GM19455 (cell line): ENCODE measurements around the gene EPB41L1.

Experiments used
- ATAC-seq: cut with Tn5 transposase; IDR thresholded peaks from one replicate; pipeline ENCODE4 v1.9.1; 2021; ENCODE audit not compliant: unreplicated experiment

Gene EPB41L1

DNA sequence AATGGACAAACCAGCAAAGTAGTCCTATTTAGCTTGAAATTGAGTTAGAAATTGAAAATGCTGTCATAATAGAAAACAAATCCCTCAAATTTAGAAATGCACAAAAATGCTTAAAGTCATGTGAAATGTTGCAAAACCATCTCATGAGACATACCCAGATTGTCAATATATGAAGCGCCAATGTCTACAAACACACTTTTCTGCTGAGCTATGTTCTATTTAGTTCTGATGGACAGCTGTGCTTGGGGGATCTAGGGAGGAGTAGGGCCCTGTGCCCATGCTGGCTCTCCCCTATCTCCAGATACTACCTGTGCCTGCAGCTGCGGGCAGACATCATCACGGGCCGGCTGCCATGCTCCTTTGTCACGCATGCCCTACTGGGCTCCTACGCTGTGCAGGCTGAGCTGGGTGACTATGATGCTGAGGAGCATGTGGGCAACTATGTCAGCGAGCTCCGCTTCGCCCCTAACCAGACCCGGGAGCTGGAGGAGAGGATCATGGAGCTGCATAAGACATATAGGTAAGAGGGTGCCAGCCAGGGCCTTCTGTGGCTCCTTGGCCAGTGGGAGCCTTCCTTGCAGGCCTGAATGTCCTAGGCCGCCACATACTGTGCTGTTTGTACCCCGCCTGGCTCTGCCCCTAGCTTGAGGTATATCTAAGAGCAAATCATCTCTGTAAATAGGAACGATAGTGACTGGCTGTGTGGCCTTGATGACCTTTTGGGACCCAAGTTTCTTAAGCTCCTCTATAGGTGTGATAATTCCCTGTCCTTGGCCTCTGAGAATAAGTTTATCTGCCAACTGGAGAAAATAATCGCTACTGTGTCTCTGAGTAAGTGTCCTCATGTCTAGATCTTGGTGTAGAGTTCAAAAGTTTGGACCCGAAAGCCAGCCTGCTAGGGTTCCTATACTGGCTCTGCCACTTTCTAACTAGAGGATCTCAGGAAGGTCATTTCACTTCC lies 30.6 kb downstream of the EPB41L1 start:
- no peak for ATAC-seq

DNA sequence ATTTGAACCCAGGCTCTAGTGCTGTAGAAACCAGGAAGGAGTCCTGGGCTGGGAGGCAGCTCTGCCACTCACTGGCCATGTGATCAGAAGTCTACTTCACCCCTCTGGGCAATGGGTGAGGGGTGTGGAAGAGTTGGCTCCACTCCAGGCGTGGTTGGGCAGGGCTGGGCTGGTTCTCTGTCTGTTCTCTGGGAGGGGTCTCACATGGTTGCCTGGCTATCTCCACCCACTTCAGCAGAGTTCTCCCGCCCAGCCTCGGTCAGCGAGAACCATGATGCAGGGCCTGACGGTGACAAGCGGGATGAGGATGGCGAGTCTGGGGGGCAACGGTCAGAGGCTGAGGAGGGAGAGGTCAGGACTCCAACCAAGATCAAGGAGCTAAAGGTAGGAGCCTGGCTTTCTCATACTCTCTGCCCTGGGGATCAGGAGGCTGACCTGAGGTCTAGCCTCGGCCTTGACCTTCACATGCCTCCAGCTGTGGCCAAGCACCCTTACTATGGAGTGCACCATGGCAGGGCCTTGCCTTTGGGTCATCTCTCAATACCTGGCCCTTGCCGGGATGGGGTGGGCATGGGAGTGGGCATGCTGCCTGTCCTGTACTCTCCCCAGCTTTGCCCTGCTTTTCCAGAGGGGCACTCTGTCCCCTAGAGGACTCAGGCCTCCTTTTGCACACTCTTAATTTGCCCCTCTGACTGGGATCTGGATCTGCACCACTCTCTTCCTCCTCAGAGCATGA lies 39.6 kb downstream of the EPB41L1 start:
- ATAC-seq = no peak

DNA sequence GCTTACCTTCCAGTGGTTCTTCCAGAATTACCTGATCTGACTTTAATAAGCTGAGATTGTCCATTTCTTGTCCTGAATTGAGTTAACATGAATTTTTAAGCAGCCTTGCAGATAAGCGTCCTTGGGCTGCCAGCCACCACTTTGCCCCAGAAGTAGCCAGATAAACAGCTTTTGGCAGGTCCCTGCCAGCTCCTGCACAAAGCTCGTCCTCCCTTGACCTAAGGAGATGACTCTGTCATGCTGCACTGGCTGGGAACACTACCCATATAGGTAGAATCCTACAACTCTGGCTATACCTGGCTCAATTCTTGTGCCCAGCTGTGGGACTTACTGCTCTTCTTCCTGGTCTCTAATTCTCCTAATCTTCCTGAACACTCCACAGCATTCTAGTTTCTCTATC lies 42.1 kb downstream of the EPB41L1 start:
- ATAC-seq = no peak

DNA sequence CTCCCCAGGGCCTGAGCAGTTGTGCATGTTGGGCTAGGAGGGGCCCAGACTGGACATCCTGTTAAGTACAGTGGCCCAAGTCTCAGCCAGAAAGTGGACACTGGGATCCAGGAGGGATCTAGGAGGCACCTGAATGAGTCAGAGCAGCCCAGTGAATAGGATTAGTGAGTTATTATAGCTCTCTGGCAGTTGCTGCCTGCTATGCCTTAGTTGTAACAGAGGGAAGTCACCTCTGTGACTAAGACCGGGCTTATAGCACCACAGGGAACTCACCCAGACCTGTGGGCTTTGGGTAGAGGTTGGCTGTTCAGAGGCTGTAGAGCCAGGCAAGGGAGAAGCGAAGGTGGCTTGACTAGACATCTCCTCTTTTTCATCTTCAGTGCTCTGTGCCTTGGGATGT lies 42.7 kb downstream of the EPB41L1 start:
- no peak for ATAC-seq

DNA sequence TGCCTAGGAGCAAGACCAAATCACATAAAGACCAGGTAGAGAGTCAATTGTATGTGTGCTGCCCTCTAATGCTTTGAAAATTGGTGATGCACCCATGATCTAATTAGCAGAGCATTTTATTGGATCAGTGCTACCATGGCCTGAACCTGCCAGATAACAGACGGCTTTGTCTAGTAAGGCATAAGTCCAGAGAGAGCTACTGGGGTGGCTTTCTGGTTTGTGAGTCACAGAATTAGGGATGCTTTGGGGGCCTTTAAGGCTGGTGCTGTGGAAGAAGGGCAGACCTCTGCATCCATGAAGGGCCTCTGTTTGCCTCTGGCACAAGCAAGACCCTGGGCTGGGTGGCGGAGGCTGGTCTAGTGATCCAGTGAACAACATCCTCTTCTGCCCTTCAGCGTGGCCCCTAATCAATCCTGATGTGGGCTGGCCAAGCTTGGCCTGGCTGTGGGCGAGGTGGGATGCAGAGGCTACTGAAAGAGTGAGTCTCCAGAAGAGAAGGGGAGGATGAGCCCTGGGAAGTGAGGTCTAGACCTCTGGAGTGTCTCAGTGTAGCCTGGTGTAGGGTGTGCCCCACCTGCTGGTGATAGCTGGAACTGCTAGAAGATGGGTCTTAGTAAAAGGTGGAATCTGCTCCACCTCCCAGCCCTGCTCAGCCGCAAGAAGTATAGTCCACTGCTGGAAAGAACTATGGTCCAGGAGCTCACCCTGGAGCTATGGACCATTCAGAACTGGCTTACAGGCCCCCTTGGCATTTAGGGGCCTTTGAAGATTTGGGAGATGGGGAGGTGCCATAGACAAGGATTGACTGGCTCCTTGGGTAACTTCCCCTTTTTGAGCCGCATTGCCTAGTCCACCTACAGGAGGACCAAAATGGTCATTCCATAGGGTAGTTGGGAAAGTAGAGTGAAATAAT lies 45.1 kb downstream of the EPB41L1 start:
- no peak for ATAC-seq

DNA sequence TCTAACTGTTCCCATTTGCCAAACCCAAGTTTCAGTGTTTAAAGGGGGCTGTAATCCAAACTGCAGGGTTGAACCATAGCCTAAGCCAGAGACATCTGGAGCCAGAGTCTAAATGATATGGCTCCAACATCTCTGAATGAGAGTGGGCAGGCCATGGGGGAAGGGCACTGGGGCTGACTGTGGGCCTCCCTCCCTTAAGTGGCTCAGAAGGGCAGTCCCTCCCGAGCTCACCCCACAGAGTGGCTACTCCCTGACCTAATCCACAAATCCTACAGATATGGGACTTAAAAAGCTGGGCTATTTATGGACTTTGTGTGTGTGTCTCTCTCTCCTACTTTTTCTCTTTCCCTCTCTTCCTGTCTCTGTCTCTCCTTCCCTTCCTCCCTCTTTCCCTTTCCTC lies 45.9 kb downstream of the EPB41L1 start:
- ATAC-seq = no peak

DNA sequence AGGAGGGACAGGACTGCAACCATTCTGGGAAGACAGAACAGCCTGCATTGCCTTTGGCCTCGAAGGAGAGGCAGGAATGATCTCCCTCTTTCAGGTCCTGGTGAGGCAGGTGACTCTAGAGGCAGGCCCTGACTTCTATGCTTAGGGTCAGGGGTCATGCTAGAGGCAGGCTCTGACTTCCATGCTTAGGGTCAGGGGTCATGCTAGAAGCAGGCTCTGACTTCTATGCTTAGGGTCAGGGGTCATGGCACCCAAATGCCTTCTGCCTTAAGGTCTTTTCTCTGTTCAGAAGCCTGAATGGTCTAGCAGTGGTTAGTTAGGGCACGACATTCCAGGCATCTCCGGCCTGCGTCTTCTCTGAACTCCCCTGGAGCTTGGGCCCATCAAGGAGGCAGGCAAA lies 46.7 kb downstream of the EPB41L1 start:
- no peak for ATAC-seq

DNA sequence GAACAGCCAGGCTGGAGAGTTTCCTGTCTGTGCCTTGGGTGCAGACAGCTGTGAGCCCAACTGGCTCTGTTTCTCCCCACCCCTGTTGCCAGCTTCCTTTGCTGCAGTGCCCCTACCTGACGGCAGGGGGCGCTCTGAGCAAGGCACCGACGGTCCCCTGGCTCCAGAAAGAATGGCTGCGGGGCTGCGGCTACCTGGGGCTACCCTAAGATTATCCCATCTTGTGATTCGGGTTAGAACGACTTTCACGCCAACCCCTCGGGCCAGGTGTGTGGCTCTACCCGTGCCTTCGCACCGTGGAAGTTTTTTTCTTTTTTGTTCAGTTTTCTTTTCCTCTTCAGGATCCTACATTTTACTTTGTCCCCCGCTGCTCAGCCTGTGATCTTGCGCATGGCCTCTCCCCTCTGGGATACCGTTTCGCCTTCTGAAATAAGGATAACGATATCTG lies 48.4 kb downstream of the EPB41L1 start:
- no peak for ATAC-seq

DNA sequence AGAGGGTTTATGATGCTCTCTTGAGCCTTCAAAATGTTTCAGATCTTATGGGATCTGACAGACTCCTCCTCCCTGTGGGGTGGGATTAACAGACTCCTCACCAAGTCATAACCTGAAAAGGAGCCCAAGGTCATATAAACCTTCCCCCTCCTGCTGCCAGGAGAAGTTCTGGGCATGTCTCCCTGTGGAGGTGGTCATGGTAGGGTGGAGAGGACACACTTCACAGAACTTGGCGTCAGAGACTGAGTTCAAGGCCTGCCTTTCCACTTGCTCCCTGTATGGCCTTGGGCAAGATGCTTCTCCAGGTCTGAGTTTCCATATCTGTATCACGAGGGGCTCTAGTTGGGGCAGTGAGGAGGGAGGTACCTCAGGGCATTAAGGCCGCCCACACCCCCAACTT lies 49.3 kb downstream of the EPB41L1 start:
- ATAC-seq = no peak

DNA sequence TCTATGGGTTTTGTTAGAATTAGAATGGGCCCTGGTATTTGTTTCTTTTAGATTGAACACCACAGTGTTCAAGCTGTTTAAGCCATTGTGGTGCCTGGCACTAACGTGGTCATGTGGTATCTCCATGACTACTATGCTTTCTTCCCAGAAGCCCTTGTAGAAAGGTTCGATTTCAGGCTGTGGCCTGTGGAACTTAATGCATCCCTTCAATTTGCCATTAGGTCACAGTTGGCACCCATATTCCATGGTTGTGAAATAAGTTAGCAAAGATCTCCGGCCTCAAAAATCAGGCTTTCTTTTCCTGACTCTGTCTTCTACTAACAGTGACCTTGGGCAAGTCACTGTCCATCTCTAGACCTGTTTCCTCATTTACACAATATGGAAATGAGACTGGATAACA lies 50.5 kb downstream of the EPB41L1 start:
- no peak for ATAC-seq

DNA sequence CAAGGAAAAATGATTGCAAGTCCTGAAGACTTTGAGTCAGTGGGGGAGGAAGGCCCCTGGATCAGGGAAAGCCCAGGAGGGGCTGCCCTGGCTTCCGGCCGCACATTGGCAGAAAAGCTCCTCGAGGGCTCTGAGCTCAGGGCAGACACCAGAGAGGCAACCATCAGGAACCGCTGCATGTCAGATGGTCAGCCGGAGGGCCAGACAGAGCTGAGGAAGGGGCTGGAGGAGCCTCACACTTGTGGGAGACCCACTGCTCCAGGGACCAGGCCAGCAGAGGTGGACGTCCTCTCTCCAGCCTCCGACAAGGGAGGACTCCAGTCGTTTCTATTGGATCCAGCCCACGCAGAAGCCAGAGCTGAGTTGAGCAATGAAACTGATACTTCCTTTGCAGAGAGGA lies 51.5 kb downstream of the EPB41L1 start:
- no peak for ATAC-seq

DNA sequence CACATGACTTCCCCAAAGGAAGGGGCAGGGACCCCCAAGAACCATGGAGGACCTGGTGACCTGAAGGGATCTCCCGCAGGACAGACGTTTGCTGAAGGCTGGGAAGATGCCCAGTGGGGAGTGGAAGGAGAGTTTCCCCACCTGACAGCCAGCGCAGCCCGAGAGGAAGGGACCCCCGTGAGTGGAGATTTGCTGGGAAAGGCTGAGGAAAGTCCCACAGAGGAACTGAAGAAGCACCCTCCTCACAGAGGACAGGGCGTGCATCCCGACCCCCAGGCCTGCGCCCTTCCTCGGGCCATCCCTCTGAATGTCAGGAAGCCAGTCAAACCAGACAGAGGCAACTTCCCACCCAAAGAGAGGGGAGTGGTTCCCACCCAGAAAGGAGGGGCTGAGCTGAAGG lies 52.1 kb downstream of the EPB41L1 start:
- no peak for ATAC-seq

DNA sequence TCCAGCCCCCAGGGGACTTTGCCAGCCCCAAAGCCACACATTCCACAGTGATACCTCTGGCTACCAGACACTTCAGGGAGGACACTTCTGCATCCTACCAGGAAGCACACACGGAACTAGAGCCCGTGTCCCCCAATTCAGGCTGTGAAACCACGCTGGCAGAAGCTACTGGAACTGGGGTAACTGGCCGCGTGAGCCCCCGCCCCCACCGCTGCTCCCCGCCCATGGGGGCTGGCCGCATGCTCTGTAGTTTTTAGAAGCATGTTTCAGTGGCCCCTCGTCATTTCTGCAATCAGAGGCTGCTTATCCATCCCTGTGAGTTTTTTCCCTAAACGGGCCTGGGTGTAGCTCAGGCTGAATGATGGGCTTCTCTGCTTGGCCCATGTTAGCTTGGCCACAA lies 53.1 kb downstream of the EPB41L1 start:
- no peak for ATAC-seq

DNA sequence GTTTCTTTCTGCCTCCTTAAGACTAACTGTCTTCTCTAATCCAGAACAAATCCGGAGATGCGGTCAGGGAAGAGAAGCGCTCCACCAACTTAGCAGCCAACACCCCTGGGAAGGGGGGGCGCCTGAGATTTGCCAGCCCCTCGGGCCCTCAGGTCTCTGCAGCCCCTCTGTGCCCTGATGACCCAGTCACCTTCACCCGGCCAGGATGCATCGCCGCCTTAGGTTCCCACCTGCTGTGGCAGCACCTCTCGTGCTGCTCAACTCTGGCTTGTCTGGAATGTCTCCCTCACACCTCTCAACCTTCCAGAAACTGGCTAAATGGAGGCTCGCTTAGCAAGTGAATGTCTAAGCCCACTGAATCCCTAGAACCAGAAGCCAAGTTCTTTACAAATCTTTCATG lies 53.7 kb downstream of the EPB41L1 start:
- no peak for ATAC-seq

DNA sequence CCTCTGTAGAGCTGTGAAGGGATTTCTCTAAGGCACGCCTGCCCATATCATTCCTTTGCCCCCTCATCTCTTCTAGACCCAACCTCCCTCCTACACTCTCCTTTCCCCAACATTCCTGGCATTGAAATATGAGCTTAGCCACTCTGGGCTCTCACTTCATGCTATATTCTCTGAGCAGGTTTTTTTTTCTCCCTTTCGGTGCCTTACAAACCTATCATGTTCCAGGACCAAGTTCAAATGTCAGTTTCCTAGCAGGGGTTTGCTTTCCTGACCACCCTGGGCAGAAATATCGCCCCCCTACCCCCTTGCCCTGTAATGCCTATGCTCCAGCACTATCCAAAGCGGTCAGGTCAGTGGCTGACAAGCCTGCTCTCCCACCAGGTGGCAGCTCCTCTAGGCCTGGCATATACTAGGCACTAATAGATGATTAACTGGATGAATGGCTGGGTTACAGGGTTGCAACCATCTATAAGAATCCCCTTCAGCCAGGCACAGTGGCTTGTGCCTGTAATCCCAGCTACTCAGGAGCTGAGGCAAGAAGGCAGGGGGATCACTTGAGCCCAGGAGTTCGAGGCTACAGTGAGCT lies 56.0 kb downstream of the EPB41L1 start:
- no peak for ATAC-seq

DNA sequence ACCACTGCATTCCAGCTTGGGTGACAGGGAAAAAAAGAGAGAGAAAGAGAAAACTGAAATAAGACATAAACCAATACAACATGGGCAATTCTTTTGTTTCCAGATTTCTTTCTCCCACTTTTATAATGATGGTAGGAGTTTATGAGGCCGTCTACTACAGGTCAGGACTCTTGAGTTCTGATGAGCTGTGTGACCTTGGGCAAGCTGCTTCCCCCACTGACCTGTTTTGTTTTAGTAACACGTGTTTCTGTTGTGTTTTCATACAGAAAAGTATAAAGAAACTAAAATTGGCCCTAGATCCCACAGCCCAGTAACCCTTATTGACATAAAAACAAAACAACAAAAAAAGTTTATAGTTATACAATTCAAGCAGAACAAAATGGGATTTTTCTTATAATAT lies 58.8 kb downstream of the EPB41L1 start:
- no peak for ATAC-seq

DNA sequence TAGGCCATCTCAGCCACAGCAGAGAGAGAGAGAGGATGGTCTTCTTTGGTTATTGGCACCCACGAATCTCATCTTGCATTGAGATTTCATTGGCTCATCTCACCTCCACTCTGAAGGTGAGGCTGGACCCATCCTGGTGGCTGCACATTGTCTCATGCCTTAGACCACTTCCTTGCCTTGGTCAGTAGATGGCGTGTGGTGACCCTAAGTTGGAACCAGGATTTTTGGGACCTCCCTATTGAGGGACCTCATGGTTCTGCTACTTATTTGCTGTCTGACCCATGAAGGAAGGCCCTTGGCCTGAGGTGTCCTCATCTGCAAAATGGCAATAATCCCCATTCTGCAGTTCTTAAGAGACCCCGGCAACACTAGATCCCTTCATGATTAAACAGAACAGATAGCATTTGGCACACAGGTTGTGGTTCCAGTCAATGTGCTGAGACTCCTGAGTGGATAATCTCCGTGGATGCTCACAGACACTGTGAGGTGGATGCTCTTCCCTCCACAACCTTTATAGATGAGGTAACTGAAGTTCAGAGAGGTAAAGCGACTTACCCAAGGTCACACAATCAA lies 60.2 kb downstream of the EPB41L1 start:
- no peak for ATAC-seq

DNA sequence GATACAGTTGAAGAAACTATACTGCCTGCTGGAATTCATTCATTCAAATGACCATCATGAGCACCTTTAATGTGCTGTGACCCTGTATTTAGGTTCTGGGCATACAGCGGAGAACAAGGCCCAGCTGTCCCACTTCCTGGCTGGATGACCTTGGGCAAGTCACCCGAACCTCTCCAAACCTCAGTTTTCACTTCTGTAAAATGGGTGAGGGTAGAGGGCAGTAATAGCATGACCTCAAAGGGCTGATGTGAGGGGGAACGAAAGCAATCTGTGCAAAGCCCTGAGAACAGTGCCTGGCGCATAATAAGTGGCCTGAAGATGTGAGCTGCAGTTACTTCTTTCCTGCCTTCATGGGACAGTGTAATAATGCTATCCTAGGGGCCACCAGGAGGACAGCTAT lies 61.2 kb downstream of the EPB41L1 start:
- ATAC-seq = no peak

DNA sequence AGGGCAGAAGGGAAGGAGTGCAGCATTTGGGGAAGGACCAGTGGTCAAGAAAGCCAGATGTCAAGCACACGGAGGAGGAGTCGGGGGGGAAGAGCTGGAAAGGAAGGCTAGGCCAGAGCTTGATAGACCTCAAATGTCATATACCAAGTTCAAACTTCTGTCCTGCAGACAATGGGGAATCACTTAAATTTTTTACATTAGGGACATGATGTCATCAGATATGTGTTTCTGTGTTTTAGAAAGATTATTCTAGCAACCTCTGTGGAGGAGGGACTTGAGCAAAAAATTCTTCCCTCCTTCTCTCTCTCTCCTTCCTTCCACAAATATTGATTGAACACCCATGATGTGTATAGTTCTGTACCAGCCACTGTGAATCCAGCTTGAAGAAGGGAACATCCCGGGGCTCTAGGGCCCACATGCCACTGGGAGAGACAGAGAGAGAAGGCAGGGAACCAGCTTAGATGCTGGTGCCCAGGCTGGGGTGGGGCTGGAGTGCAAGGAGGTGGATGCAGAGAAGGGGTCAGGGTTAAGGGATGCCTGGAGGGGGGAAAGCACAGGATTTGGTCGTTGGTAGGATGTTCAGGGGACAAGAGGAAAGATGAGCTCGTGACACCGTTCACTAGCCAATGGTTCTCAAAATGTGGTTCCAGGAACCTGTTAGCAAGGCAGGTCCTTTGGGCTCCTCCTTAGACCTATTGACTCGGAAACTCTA lies 61.9 kb downstream of the EPB41L1 start:
- no peak for ATAC-seq

DNA sequence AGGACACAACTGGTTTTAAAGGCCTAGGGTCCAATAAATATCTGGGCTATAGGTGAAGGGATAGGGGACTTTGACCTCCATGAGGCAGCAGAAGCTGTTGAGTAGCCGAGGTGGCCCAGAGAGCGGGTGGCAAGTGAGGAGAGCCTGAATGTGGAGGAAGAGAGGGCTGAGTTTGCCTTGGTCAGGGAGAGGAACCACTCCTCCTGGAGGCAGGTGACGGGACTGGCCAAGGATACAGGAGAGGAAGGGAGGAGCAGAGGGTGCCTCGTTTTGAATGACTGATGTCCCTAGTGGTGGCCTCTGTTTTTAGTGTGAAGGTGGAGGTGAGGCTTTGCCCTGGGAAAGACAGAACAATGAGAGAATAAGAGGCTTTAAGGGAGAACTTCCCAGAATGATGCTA lies 62.7 kb downstream of the EPB41L1 start:
- ATAC-seq = no peak
